CD4-positive, alpha-beta T cell (primary cell): ENCODE measurements around the gene C3orf49. TPM values are rescaled to one million over a fixed set of nuclear protein-coding genes. Genes with fewer than 3 reads are reported as not detected.

Experiments used
- ATAC-seq: fragments of 200-7000 bp; cut with Tn5 transposase; one replicate; pipeline ENCODE4 v1.10.0; 2022; ENCODE audit warnings: mild to moderate bottlenecking; ENCODE audit not compliant: poor library complexity
- CTCF ChIA-PET: fragments of 350-600 bp; sonication (Branson Sonifier 250); formaldehyde crosslinking; loops from one replicate; lab custom pipeline; 2021; ENCODE audit warnings: antibody characterized with exemption, inconsistent platforms; lab: Charles Lee
- POLR2A ChIA-PET: fragments of 350-600 bp; sonication (Branson Sonifier 250); formaldehyde crosslinking; loops from one replicate; lab custom pipeline; 2021; ENCODE audit warnings: antibody characterized with exemption, inconsistent platforms; lab: Charles Lee
- DNase-seq, 14 experiments: peaks; one replicate each; pipeline ENCODE4 v3.0.0-alpha.2; 2013 to 2020; ENCODE audit warnings: mixed read lengths in 2 of 14
- H3K27ac ChIP-seq, 2 donors: one replicate each; pipeline versions ENCODE4 v1.5.1 to v1.7.0; 2013; ENCODE audit warnings: low read length in 2 of 2, low read depth in 1 of 2, mild to moderate bottlenecking in 1 of 2
- H3K27me3 ChIP-seq, 2 experiments: 1 replicate in 1 of 2; 2 replicates in 1 of 2; pipeline versions ENCODE4 v1.6.1 to v1.7.0; 2013; ENCODE audit warnings: low read length in 2 of 2, control low read depth in 1 of 2, mild to moderate bottlenecking in 1 of 2, moderate library complexity in 1 of 2; ENCODE audit not compliant: insufficient read depth in 2 of 2, control insufficient read depth in 1 of 2
- H3K36me3 ChIP-seq: one replicate; pipeline ENCODE4 v1.6.1; 2013; ENCODE audit warnings: low read length, control low read depth; ENCODE audit not compliant: insufficient read depth
- H3K4me1 ChIP-seq: one replicate; pipeline ENCODE4 v1.6.1; 2013; ENCODE audit warnings: low read length, control low read depth; ENCODE audit not compliant: insufficient read depth
- H3K4me3 ChIP-seq: one replicate; pipeline ENCODE4 v1.5.1; 2013; ENCODE audit warnings: mild to moderate bottlenecking, low read length, moderate library complexity
- H3K9me3 ChIP-seq, 2 experiments: 1 replicate in 1 of 2; 2 replicates in 1 of 2; pipeline versions ENCODE4 v1.6.1 to v1.7.0; 2013; ENCODE audit warnings: low read length in 2 of 2, mild to moderate bottlenecking in 2 of 2, control low read depth in 1 of 2, moderate library complexity in 1 of 2; ENCODE audit not compliant: control insufficient read depth in 1 of 2, insufficient read depth in 1 of 2
- H3K27ac Mint-ChIP-seq: one replicate; pipeline ENCODE4 v1.8.0; 2020; ENCODE audit warnings: mixed read lengths
- H3K27me3 Mint-ChIP-seq: one replicate; pipeline ENCODE4 v1.8.0; 2021; ENCODE audit warnings: mixed read lengths
- H3K36me3 Mint-ChIP-seq: one replicate; pipeline ENCODE4 v1.8.0; 2021; ENCODE audit warnings: low read depth, mixed read lengths
- H3K4me1 Mint-ChIP-seq: one replicate; pipeline ENCODE4 v1.8.0; 2021; ENCODE audit warnings: low read depth, mixed read lengths
- H3K4me3 Mint-ChIP-seq: one replicate; pipeline ENCODE4 v1.8.0; 2020; ENCODE audit warnings: mild to moderate bottlenecking, mixed read lengths
- H3K9me3 Mint-ChIP-seq: one replicate; pipeline ENCODE4 v1.8.0; 2020; ENCODE audit warnings: mixed read lengths
- intact Hi-C, 2 experiments: fragments of 100-400 bp; cut with DNase I in 1 of 2; cut with micrococcal nuclease in 1 of 2; formaldehyde crosslinking; loops; one replicate each; pipeline versions ENCODE4 v1.15.1 to v1.9.0; 2023 to 2025; cut with DNase I, micrococcal nuclease
- total RNA-seq, 174 experiments: library from RNA in 2 of 174; stranded (reverse) in 2 of 174; gene quantifications; one replicate each; pipeline ENCODE4 v1.2.3 and lab custom pipeline; 2021 to 2026
- TF ChIP-seq, protein P1 (sequence below): fragments of 200-600 bp; IDR thresholded peaks from one replicate; pipeline ENCODE4 v1.8.0; 2022; ENCODE audit warnings: antibody characterized with exemption, mild to moderate bottlenecking

C3orf49 gene
- total RNA-seq, 2 experiments from 2014 or later = not detected

DNA sequence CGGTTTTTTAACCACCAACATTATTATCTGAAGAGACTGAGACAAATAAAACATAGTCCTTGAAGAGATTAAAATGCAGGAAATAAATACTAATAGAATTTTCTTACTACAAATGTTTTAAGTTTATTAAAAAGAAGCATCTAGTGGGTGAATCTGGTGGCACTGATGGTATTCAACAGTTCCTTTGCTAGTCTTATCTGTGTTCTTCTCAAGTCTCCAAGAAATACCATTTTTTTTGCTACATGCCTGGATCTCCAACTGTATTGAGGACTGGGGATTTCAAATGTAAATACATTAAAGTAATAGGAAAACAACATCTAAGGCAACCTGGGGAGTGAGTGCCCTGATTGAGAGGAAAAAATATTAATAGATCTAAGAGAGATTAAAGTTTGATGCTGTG lies 22.6 kb downstream of the C3orf49 start:
- H3K27me3 Mint-ChIP-seq = no peaks in the 10 kb centered on the region
- no peaks in the 10 kb centered on the region for H3K27me3 ChIP-seq
- no peak for DNase-seq
- no peaks in the 10 kb centered on the region for H3K4me1 Mint-ChIP-seq
- no peaks in the 10 kb centered on the region for H3K9me3 Mint-ChIP-seq
- POLR2A ChIA-PET = no interaction called here
- H3K36me3 ChIP-seq = peaks cover 4% of the 10 kb centered on the region
- H3K9me3 ChIP-seq = peaks cover 4 to 5% of the 10 kb centered on the region in 2 experiments
- H3K36me3 Mint-ChIP-seq = peaks cover 4% of the 10 kb centered on the region
- H3K27ac Mint-ChIP-seq = no peak overlapping the region
- intact Hi-C loops = no loop called here
- CTCF ChIA-PET = no interaction called here
- H3K4me3 Mint-ChIP-seq = no peak overlapping the region
- no peaks in the 10 kb centered on the region for H3K4me1 ChIP-seq
- no peak overlapping the region for H3K27ac ChIP-seq
- no peak for ATAC-seq
- no peak overlapping the region for H3K4me3 ChIP-seq
- TF ChIP-seq, protein P1, sequence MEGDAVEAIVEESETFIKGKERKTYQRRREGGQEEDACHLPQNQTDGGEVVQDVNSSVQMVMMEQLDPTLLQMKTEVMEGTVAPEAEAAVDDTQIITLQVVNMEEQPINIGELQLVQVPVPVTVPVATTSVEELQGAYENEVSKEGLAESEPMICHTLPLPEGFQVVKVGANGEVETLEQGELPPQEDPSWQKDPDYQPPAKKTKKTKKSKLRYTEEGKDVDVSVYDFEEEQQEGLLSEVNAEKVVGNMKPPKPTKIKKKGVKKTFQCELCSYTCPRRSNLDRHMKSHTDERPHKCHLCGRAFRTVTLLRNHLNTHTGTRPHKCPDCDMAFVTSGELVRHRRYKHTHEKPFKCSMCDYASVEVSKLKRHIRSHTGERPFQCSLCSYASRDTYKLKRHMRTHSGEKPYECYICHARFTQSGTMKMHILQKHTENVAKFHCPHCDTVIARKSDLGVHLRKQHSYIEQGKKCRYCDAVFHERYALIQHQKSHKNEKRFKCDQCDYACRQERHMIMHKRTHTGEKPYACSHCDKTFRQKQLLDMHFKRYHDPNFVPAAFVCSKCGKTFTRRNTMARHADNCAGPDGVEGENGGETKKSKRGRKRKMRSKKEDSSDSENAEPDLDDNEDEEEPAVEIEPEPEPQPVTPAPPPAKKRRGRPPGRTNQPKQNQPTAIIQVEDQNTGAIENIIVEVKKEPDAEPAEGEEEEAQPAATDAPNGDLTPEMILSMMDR = no peak

DNA sequence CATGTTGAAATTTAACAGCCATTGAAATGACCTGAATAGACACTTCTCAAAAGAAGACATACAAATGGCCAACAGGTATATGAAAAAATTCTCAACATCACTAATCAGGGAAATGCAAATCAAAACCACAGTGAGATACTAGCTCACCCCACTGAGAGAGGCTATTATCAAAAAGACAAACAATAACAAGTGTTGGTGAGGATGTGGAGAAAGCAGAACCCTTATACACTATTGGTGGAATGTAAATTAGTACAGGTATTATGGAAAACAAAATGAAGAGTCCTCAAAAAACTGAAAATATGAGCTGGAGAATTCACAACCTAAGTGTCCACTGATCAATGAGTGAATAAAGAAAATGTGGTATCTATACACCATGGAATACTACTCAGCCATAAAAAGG lies 23.0 kb downstream of the C3orf49 start:
- no peak overlapping the region for H3K27ac Mint-ChIP-seq
- Histone ChIP-seq H3K36me3 (peaks cover 4% of the 10 kb centered on the region), H3K4me1 (no peaks in the 10 kb centered on the region), H3K27ac (no peak overlapping the region), H3K9me3 (peaks cover 4 to 5% of the 10 kb centered on the region in 2 experiments), H3K27me3 (no peaks in the 10 kb centered on the region), H3K4me3 (no peak overlapping the region)
- H3K9me3 Mint-ChIP-seq = no peaks in the 10 kb centered on the region
- H3K4me3 Mint-ChIP-seq = no peak overlapping the region
- DNase-seq (no peak), ATAC-seq (no peak)
- ChIA-PET CTCF (no interaction called here), POLR2A (no interaction called here)
- H3K4me1 Mint-ChIP-seq = no peaks in the 10 kb centered on the region
- no peaks in the 10 kb centered on the region for H3K36me3 Mint-ChIP-seq
- intact Hi-C loops = no loop called here
- TF ChIP-seq, protein P1 = no peak
- H3K27me3 Mint-ChIP-seq = no peaks in the 10 kb centered on the region

DNA sequence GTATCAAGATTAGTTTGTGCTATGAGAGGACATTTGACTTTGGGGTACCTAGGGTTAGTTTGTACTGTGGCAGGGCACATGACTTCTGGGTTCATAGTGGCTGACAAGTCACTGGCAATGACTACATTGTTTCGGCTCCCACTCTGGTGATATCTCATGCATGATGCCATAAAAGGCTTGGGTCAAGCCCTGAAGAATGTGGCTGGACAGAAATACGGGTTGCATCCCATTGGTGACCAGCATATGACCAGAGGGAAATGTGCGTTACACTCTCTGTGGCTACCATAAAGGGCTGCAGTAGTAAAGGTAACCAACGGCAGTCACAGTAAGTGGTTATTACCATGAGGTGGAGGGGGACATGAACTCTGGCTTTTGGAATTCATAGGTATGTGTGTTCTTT lies 26.1 kb downstream of the C3orf49 start:
- Histone ChIP-seq H3K4me1 (no peaks in the 10 kb centered on the region), H3K4me3 (no peak overlapping the region), H3K36me3 (no peaks in the 10 kb centered on the region), H3K27me3 (no peaks in the 10 kb centered on the region), H3K9me3 (peaks cover 4 to 5% of the 10 kb centered on the region in 2 experiments), H3K27ac (no peak overlapping the region)
- intact Hi-C loops = no loop called here
- DNase-seq (no peak), ATAC-seq (no peak)
- Mint-ChIP-seq H3K36me3 (peaks cover 5% of the 10 kb centered on the region), H3K4me1 (no peaks in the 10 kb centered on the region), H3K4me3 (no peak overlapping the region), H3K9me3 (no peaks in the 10 kb centered on the region), H3K27ac (no peak overlapping the region), H3K27me3 (no peaks in the 10 kb centered on the region)
- CTCF ChIA-PET = no interaction called here
- TF ChIP-seq, protein P1 = no peak
- POLR2A ChIA-PET = no interaction called here
